Nephron (organoid): ENCODE data around the gene PRKCSH.

Source experiments
- H3K27ac Mint-ChIP-seq, 3 experiments: 2 replicates each; pipeline ENCODE4 v1.8.0; 2020; ENCODE audit warnings: mixed read lengths in 3 of 3, mild to moderate bottlenecking in 2 of 3, moderate library complexity in 1 of 3
- H3K27me3 Mint-ChIP-seq: 2 replicates; pipeline ENCODE4 v1.8.0; 2021; ENCODE audit warnings: low read depth, mild to moderate bottlenecking, moderate library complexity, mixed read lengths
- H3K36me3 Mint-ChIP-seq: 2 replicates; pipeline ENCODE4 v1.8.0; 2020; ENCODE audit warnings: low read depth, mixed read lengths
- H3K4me1 Mint-ChIP-seq: 2 replicates; pipeline ENCODE4 v1.8.0; 2020; ENCODE audit warnings: mixed read lengths
- H3K4me3 Mint-ChIP-seq, 3 experiments: 2 replicates each; pipeline ENCODE4 v1.8.0; 2020; ENCODE audit warnings: mild to moderate bottlenecking in 3 of 3, mixed read lengths in 3 of 3, moderate library complexity in 2 of 3
- H3K9me3 Mint-ChIP-seq: 2 replicates; pipeline ENCODE4 v1.8.0; 2020; ENCODE audit warnings: mixed read lengths
- TF ChIP-seq, protein P1 (sequence below), 3 experiments: fragments of 200-600 bp; sonication (generic); IDR thresholded peaks; one replicate each; pipeline ENCODE4 v1.5.0; 2021; ENCODE audit warnings: antibody characterized with exemption in 3 of 3; ENCODE audit not compliant: unreplicated experiment in 3 of 3

PRKCSH gene, protein sequence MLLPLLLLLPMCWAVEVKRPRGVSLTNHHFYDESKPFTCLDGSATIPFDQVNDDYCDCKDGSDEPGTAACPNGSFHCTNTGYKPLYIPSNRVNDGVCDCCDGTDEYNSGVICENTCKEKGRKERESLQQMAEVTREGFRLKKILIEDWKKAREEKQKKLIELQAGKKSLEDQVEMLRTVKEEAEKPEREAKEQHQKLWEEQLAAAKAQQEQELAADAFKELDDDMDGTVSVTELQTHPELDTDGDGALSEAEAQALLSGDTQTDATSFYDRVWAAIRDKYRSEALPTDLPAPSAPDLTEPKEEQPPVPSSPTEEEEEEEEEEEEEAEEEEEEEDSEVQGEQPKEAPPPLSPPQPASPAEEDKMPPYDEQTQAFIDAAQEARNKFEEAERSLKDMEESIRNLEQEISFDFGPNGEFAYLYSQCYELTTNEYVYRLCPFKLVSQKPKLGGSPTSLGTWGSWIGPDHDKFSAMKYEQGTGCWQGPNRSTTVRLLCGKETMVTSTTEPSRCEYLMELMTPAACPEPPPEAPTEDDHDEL

DNA sequence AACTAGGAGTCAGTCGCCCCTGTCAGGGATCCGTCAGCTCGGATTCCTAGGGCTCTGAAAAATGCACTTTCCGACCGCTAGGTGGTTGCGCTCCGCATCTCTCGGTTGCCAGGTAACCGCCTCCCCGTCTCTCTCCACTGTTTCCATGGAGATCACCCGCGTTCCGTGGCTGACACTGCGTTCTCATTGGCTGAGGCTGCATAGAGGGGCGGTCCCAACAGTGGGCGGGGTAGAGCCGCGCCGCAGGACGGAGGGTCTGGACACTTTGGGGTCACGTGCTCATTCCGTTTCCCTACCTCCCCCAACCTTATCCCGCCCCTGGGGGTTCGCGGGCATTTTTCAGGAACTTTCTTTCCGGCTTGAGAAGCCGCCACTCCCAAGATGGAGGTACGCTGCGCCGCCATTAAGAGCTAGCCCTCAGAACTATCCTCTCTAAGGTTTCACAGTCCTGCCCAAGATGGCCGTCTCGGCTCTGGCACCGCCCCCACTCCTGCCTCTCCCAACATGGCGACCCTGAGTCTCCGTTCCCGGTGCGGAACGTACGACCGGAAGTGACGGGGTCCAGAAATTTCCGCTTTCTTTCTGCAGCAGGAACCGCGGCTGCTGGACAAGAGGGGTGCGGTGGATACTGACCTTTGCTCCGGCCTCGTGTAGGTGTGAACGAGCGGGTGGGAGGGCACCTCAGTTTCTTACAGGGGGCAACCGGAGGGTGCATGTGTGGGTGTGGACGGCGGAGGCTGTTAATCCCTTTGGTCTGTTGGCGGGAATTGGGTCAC is at the start of gene PRKCSH, which contains the start of gene ODAD3:
PRKCSH (plus strand) TSS at position 579 of the 776 bp plus-strand sequence. CDS start 483 bp downstream, outside the sequence.
ODAD3 (minus strand) TSS at position 65 of the 776 bp plus-strand sequence. CDS start 105 bp downstream, outside the sequence.
- peaks cover 26% of the 10 kb centered on the region for H3K36me3 Mint-ChIP-seq
- peaks cover 12% of the 10 kb centered on the region for H3K4me1 Mint-ChIP-seq
- H3K27ac Mint-ChIP-seq: peak within 1 kb of the TSS; percentile 89 to 98 (median 97)
- H3K9me3 Mint-ChIP-seq: no peaks in the 10 kb centered on the region
- H3K4me3 Mint-ChIP-seq: peak within 1 kb of the TSS; percentile 99 to 100 (median 100)
- no peaks in the 10 kb centered on the region for H3K27me3 Mint-ChIP-seq
- TF ChIP-seq, protein P1, sequence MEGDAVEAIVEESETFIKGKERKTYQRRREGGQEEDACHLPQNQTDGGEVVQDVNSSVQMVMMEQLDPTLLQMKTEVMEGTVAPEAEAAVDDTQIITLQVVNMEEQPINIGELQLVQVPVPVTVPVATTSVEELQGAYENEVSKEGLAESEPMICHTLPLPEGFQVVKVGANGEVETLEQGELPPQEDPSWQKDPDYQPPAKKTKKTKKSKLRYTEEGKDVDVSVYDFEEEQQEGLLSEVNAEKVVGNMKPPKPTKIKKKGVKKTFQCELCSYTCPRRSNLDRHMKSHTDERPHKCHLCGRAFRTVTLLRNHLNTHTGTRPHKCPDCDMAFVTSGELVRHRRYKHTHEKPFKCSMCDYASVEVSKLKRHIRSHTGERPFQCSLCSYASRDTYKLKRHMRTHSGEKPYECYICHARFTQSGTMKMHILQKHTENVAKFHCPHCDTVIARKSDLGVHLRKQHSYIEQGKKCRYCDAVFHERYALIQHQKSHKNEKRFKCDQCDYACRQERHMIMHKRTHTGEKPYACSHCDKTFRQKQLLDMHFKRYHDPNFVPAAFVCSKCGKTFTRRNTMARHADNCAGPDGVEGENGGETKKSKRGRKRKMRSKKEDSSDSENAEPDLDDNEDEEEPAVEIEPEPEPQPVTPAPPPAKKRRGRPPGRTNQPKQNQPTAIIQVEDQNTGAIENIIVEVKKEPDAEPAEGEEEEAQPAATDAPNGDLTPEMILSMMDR (IDR thresholded peaks at IDR 0.05; ENCODE audit: unreplicated experiment in 3 of 3): peak; percentile 90 to 95 (median 94)

- H3K27me3 Mint-ChIP-seq: peaks cover 21% of the 10 kb centered on the region
- H3K36me3 Mint-ChIP-seq: no peaks in the 10 kb centered on the region
- peaks cover 2% of the 10 kb centered on the region for H3K9me3 Mint-ChIP-seq
- H3K27ac Mint-ChIP-seq: no peak overlapping the region
- TF ChIP-seq, protein P1 (IDR thresholded peaks at IDR 0.05; ENCODE audit: unreplicated experiment in 3 of 3): no peak
- no peaks in the 10 kb centered on the region for H3K4me1 Mint-ChIP-seq
- no peak overlapping the region for H3K4me3 Mint-ChIP-seq
Measured at GRCh38 chr19:11387162-11388034, 48.0 kb upstream of the PRKCSH start.

DNA sequence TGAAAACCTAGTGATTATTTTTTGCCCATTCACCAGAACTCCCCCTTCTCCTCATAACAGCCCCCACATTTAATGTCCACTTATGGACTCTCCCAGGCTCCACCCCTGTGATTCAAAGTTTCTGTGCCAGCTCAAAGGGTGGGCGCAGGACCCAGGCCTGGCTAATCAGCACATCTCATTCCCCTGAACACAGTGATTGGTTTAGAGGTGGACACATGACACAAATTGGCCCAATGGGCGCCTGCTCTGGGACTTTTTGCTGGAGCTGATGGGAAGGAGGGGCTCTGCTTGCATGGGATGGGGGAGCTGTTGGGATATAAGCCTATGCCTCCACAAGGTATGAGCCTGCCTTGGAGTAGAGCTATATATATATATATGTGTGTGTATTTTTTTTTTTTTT is 45.1 kb upstream of the PRKCSH start:
- H3K4me1 Mint-ChIP-seq: no peaks in the 10 kb centered on the region
- H3K36me3 Mint-ChIP-seq: no peaks in the 10 kb centered on the region
- peaks cover 2% of the 10 kb centered on the region for H3K9me3 Mint-ChIP-seq
- H3K27me3 Mint-ChIP-seq: no peaks in the 10 kb centered on the region
- no peak overlapping the region for H3K4me3 Mint-ChIP-seq
- TF ChIP-seq, protein P1 (IDR thresholded peaks at IDR 0.05; ENCODE audit: unreplicated experiment in 3 of 3): no peak
- no peak overlapping the region for H3K27ac Mint-ChIP-seq

- TF ChIP-seq, protein P1 (IDR thresholded peaks at IDR 0.05; ENCODE audit: unreplicated experiment in 3 of 3): no peak
- Mint-ChIP-seq H3K36me3 (no peaks in the 10 kb centered on the region), H3K27ac (no peak overlapping the region), H3K4me1 (no peaks in the 10 kb centered on the region), H3K4me3 (no peak overlapping the region), H3K9me3 (peaks cover 2% of the 10 kb centered on the region), H3K27me3 (no peaks in the 10 kb centered on the region)
Measured at GRCh38 chr19:11390933-11391680, 44.3 kb upstream of the PRKCSH start.

DNA sequence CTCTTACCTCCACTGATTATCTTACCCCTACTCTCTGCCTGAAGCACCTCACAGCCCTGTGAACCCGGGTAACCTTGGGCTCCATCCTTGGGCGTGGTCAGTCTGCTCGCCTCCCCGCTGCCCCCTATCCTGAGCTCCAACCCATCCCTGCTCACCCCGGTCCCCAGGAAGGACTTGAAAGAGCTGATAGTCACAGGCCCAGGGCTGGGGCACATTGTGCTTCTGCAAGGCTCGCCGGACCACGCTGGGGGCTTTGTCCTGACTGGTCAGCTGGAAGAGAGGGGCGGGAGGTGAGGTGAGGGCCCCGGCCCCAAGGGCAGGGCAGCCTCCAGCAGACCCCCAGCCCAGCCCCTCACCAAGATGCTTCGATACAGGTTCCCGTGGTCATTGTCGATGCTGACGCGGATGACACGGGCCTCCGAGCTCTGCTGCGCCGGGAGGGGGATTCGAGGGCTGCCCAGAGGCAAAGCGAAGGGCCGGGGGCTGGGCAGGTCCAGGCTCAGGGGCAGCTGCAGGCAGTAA is 38.3 kb upstream of the PRKCSH start:
- no peak overlapping the region for H3K4me3 Mint-ChIP-seq
- no peaks in the 10 kb centered on the region for H3K9me3 Mint-ChIP-seq
- H3K4me1 Mint-ChIP-seq: no peaks in the 10 kb centered on the region
- TF ChIP-seq, protein P1 (IDR thresholded peaks at IDR 0.05; ENCODE audit: unreplicated experiment in 3 of 3): no peak
- peaks cover 5% of the 10 kb centered on the region for H3K36me3 Mint-ChIP-seq
- no peak overlapping the region for H3K27ac Mint-ChIP-seq
- no peaks in the 10 kb centered on the region for H3K27me3 Mint-ChIP-seq
